ENCODE data around the gene PHLDA2. TPM values are rescaled to one million over a fixed set of nuclear protein-coding genes. Genes with fewer than 3 reads are reported as not detected.

PHLDA2 gene
- total RNA-seq, 1 experiment from 2014 or later, result 195 TPM

- Histone ChIP-seq H3K9me3 (ENCODE audit: control insufficient read depth, insufficient read depth, low read depth, low read length) (no peaks in the 10 kb centered on the region), H3K4me3 (ENCODE audit: low read depth in 2 of 2, low read length in 2 of 2) (peak overlapping the region; percentile 37 to 54), H3K36me3 (ENCODE audit: control insufficient read depth, insufficient read depth, low read length) (no peaks in the 10 kb centered on the region), H3K4me1 (ENCODE audit: control insufficient read depth, insufficient read depth, low read length) (peaks cover 20% of the 10 kb centered on the region), H3K27me3 (ENCODE audit: control insufficient read depth, insufficient read depth, low read length) (no peaks in the 10 kb centered on the region), H3K27ac (ENCODE audit: low read length) (peak overlapping the region; percentile 83)
- no TSS peak for BruUV-seq (replicated peaks)
- POLR2A ChIA-PET, result interaction anchor here (2.0 kb wide), 1 partner anchor 37 kb away, joined by 12 read pairs; the partner anchor contains the start of gene PHLDA2
- intact Hi-C loops (cut with micrococcal nuclease; ENCODE audit: unreplicated experiment) (loop anchor here (1.0 kb wide), 1 partner anchor 359 kb away; no protein-coding TSS in a partner anchor), in situ Hi-C loops (cut with HindIII; ENCODE audit: low pct_unique_long_range_greater_than_20kb, low sequenced_read_pairs) (no loop called here)
- ATAC-seq (peak; percentile 69), DNase-seq (ENCODE audit: low read depth, low spot score) (no peak)
- TF ChIP-seq, protein P1, sequence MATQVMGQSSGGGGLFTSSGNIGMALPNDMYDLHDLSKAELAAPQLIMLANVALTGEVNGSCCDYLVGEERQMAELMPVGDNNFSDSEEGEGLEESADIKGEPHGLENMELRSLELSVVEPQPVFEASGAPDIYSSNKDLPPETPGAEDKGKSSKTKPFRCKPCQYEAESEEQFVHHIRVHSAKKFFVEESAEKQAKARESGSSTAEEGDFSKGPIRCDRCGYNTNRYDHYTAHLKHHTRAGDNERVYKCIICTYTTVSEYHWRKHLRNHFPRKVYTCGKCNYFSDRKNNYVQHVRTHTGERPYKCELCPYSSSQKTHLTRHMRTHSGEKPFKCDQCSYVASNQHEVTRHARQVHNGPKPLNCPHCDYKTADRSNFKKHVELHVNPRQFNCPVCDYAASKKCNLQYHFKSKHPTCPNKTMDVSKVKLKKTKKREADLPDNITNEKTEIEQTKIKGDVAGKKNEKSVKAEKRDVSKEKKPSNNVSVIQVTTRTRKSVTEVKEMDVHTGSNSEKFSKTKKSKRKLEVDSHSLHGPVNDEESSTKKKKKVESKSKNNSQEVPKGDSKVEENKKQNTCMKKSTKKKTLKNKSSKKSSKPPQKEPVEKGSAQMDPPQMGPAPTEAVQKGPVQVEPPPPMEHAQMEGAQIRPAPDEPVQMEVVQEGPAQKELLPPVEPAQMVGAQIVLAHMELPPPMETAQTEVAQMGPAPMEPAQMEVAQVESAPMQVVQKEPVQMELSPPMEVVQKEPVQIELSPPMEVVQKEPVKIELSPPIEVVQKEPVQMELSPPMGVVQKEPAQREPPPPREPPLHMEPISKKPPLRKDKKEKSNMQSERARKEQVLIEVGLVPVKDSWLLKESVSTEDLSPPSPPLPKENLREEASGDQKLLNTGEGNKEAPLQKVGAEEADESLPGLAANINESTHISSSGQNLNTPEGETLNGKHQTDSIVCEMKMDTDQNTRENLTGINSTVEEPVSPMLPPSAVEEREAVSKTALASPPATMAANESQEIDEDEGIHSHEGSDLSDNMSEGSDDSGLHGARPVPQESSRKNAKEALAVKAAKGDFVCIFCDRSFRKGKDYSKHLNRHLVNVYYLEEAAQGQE (IDR thresholded peaks at IDR 0.05; ENCODE audit: insufficient read depth in 1 of 2, low read depth in 2 of 2, low read length in 1 of 2), result no peak
- peak; percentile 62 for TF ChIP-seq POLR2AphosphoS5 (IDR thresholded peaks at IDR 0.05; ENCODE audit: low read depth, low read length)
- TF ChIP-seq SIN3A (IDR thresholded peaks at IDR 0.05; ENCODE audit: borderline replicate concordance, insufficient read depth, low read depth, low read length), result 0 out of 2 replicates have a peak, but pooled peaks have one; percentile 78
- peak; percentile 100 for TF ChIP-seq CTCF (IDR thresholded peaks at IDR 0.05)
- CTCF ChIA-PET, result interaction anchor here (0.5 to 8.1 kb wide), 11 partner anchors 10 to 1344 kb away, joined by 3 to 132 read pairs (median 4); partner anchors contain the start of gene PHLDA2
Observed at GRCh38 chr11:2892215-2892966, 36.8 kb downstream of the PHLDA2 start.

DNA sequence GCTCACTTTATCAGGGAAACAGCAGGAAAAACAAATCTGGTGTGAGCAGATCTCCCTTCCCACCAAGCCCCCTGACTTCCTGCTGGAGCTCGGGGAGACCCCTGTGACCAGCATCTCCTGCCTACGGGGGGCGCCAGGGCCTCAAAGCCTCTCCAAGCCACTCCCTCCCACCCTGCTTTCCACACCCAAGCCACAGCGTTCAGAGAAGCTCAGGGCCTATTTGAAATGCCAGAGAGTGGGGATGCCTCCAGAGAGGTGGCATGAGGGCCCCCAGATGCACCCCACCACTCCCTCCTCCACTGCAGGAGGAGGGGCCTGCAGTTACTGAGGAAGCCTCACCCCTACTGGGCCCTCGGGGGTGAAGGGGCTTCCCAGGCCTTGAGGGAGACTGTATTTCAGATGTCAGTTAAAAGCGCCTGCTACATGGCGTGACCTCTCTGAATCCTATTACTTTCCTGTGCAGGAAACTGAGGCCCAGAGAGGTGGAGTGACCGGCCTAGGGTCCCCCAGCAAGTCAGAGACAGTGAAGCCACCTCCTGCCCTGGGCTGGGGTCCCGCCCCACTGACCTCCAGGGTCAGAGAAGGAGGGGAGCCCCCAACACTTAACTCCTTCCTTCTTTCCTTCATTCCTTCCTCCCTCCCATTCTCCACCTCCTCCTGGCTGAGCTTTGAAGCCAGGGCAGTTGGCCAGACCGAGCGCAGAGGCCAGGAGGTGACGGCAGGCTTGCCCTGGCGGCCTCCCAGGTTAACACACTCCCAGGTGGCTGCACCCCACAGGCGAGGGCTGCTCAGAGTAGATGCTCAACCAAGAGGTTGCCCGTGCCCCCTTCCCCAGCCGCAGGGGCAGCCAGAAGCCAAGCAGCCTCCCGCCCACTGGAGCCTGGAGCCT is 37.6 kb downstream of the PHLDA2 start:
- no peak for DNase-seq (ENCODE audit: low read depth, low spot score)
- in situ Hi-C loops (cut with HindIII; ENCODE audit: low pct_unique_long_range_greater_than_20kb, low sequenced_read_pairs), result no loop called here
- TF ChIP-seq CTCF (IDR thresholded peaks at IDR 0.05), result no peak
- TF ChIP-seq, protein P1 (IDR thresholded peaks at IDR 0.05; ENCODE audit: insufficient read depth in 1 of 2, low read depth in 2 of 2, low read length in 1 of 2), result no peak
- TF ChIP-seq SIN3A (IDR thresholded peaks at IDR 0.05; ENCODE audit: borderline replicate concordance, insufficient read depth, low read depth, low read length), result no peak
- TF ChIP-seq TCF7L2 (IDR thresholded peaks at IDR 0.05; ENCODE audit: low read depth, low read length), result no peak
- no peak for TF ChIP-seq POLR2AphosphoS5 (IDR thresholded peaks at IDR 0.05; ENCODE audit: low read depth, low read length)
- H3K4me1 ChIP-seq (ENCODE audit: control insufficient read depth, insufficient read depth, low read length), result peaks cover 20% of the 10 kb centered on the region
- ChIA-PET POLR2A (interaction anchor here (0.6 to 2.0 kb wide), 2 partner anchors 26 to 38 kb away, joined by 3 to 12 read pairs; partner anchors contain the start of gene PHLDA2), CTCF (interaction anchor here (0.6 to 8.1 kb wide), 5 partner anchors 39 to 1174 kb away, joined by 4 to 132 read pairs (median 6); partner anchors contain the start of gene PHLDA2)
- intact Hi-C loops (cut with micrococcal nuclease; ENCODE audit: unreplicated experiment), result loop anchor here (1.0 kb wide), 1 partner anchor 358 kb away; no protein-coding TSS in a partner anchor
- no peaks in the 10 kb centered on the region for H3K27me3 ChIP-seq (ENCODE audit: control insufficient read depth, insufficient read depth, low read length)
- ATAC-seq, result peak; percentile 43
- H3K4me3 ChIP-seq (ENCODE audit: low read depth in 2 of 2, low read length in 2 of 2), result peak overlapping the region; percentile 37 to 54
- H3K36me3 ChIP-seq (ENCODE audit: control insufficient read depth, insufficient read depth, low read length), result no peaks in the 10 kb centered on the region
- peak overlapping the region; percentile 83 for H3K27ac ChIP-seq (ENCODE audit: low read length)
- H3K9me3 ChIP-seq (ENCODE audit: control insufficient read depth, insufficient read depth, low read depth, low read length), result no peaks in the 10 kb centered on the region
- no TSS peak for BruUV-seq (replicated peaks)

Measured in Panc1 (cell line).